Measurements from ENCODE around the gene PARD3. TPM values are rescaled to one million over a fixed set of nuclear protein-coding genes. Genes with fewer than 3 reads are reported as not detected.

Gene PARD3
- total RNA-seq, 2 donors from 2014 or later: 32.0 to 61.9 TPM

DNA sequence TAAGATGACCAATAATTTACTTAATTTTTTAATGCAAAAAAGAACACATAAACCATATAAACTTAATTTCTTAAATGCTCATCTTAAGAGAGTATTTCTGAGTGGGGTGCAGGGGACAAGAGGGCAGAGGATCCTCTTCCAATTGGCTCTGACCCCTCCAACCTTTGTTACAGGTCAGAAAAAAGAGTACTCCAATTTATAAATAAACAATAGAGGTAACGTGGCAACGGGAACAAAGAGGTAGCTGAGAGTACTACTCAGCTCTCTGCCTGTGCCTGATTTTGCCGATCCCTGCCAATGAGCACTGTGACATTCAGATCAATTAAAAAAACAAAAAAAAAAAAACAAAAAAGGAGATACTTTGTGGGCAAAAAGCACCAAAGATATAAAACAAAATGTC is 307.9 kb downstream of the PARD3 start:
- Histone ChIP-seq H3K9me3 (no peaks in the 10 kb centered on the region), H3K4me3 (no peak overlapping the region), H3K4me1 (replicated peaks) (peaks cover 4% of the 10 kb centered on the region), H3K27ac (no peak overlapping the region), H3K27me3 (replicated peaks; ENCODE audit: insufficient read depth) (no peaks in the 10 kb centered on the region), H3K36me3 (no peaks in the 10 kb centered on the region)
- no peak for TF ChIP-seq POLR2AphosphoS5 (IDR thresholded peaks at IDR 0.05)
- TF ChIP-seq POLR2A (IDR thresholded peaks at IDR 0.05): no peak
- TF ChIP-seq, protein P1, sequence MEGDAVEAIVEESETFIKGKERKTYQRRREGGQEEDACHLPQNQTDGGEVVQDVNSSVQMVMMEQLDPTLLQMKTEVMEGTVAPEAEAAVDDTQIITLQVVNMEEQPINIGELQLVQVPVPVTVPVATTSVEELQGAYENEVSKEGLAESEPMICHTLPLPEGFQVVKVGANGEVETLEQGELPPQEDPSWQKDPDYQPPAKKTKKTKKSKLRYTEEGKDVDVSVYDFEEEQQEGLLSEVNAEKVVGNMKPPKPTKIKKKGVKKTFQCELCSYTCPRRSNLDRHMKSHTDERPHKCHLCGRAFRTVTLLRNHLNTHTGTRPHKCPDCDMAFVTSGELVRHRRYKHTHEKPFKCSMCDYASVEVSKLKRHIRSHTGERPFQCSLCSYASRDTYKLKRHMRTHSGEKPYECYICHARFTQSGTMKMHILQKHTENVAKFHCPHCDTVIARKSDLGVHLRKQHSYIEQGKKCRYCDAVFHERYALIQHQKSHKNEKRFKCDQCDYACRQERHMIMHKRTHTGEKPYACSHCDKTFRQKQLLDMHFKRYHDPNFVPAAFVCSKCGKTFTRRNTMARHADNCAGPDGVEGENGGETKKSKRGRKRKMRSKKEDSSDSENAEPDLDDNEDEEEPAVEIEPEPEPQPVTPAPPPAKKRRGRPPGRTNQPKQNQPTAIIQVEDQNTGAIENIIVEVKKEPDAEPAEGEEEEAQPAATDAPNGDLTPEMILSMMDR (IDR thresholded peaks at IDR 0.05): no peak
- intact Hi-C loops (cut with DNase I): no loop called here
- no peak for DNase-seq (ENCODE audit: low spot score)
- WGBS: 44% methylated on average over 3 of the region's 3 CpGs

DNA sequence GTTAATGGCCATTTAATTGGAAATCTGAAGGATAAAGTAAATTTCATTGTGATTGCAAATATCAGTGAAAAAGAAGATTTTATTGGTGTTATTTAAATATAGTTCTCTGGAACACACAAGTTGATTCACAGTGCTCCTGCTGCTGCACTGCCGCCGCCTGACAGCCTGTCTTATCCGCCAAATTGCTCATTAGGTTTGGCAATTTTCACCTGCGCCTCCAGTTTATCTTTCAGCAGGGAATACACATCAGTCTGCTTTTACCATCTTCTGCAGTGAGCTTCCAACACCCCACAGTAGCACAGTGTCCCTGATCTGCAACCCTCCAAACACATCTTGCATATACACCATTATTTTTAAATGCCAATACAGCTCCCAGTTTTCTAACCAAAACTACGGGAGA is 308.3 kb downstream of the PARD3 start:
- Histone ChIP-seq H3K4me1 (replicated peaks) (peaks cover 4% of the 10 kb centered on the region), H3K9me3 (no peaks in the 10 kb centered on the region), H3K4me3 (no peak overlapping the region), H3K36me3 (no peaks in the 10 kb centered on the region), H3K27ac (no peak overlapping the region), H3K27me3 (replicated peaks; ENCODE audit: insufficient read depth) (no peaks in the 10 kb centered on the region)
- 79% methylated on average over 5 of the region's 5 CpGs for WGBS
- TF ChIP-seq POLR2A (IDR thresholded peaks at IDR 0.05) (no peak), POLR2AphosphoS5 (IDR thresholded peaks at IDR 0.05) (no peak)
- TF ChIP-seq, protein P1 (IDR thresholded peaks at IDR 0.05): no peak
- intact Hi-C loops (cut with DNase I): no loop called here
- DNase-seq (ENCODE audit: low spot score): no peak

DNA sequence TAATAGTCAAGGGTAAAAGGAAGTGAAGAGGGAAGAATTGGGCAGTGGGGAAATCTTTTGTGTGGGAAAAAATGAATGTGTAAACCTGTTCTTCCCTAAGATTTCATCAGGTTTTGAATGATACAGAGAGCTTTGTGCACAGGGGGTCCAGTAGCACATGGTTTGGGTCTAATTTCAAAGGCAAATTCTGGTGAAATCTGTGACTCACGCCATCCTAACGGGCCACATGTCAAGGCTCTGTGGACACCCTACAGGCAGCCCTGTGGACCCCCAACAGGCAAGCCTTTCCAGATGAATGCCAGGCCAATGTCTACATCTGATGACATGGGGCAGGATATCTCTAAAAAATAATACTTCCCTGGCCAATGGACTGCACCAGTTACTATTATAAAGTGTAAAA is 309.8 kb downstream of the PARD3 start:
- H3K36me3 ChIP-seq: no peaks in the 10 kb centered on the region
- H3K9me3 ChIP-seq: no peaks in the 10 kb centered on the region
- H3K4me3 ChIP-seq: no peak overlapping the region
- H3K4me1 ChIP-seq (replicated peaks): peaks cover 4% of the 10 kb centered on the region
- DNase-seq (ENCODE audit: low spot score): no peak
- 95% methylated on average over 2 of the region's 2 CpGs for WGBS
- H3K27me3 ChIP-seq (replicated peaks; ENCODE audit: insufficient read depth): no peaks in the 10 kb centered on the region
- no peak overlapping the region for H3K27ac ChIP-seq
- no peak for TF ChIP-seq POLR2A (IDR thresholded peaks at IDR 0.05)
- TF ChIP-seq POLR2AphosphoS5 (IDR thresholded peaks at IDR 0.05): no peak
- TF ChIP-seq, protein P1 (IDR thresholded peaks at IDR 0.05): no peak
- intact Hi-C loops (cut with DNase I): no loop called here

DNA sequence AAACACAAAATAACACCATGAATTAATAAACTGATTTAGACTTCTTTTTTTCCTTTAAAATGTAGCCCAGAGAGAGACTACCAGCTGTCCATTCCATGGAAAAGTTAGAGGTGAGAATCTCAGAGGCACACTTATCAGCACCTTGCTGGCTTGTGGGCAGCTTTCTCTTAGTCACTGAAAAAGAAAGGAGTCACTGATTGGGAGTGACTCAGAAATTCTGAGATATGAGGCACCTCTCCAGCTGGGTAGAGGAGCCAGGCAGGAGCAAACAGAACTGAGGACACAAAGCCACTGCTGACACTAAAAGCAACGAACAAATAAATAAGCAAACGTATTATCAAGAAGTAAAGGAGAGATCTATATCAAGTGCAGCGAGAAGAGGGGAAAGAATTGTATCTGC is 310.6 kb downstream of the PARD3 start:
- DNase-seq (ENCODE audit: low spot score): peak; percentile 28
- WGBS: 24% methylated on average over 3 of the region's 3 CpGs
- intact Hi-C loops (cut with DNase I): no loop called here

DNA sequence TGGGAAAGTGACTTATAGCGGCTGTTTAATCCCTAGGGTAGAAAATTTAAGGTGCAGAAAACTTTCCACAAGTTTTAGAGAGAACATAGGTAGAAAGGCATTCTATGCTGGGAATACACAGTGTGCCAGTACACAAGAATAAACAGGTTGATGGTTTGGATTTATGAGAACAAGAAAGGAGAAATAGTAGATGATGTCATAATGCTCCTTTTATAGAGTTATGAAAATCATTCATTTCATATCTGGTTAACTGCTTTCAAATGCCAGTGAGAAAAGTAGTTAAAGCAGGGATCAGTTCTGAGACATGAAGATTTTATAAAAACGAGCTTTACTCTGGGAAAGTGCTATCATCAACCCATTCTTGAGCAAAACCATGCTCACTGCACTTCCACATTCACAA is 311.4 kb downstream of the PARD3 start:
- Histone ChIP-seq H3K4me1 (replicated peaks) (peaks cover 4% of the 10 kb centered on the region), H3K4me3 (no peak overlapping the region), H3K36me3 (no peaks in the 10 kb centered on the region), H3K9me3 (no peaks in the 10 kb centered on the region), H3K27ac (peak overlapping the region in 1 of 2 donors; percentile 32), H3K27me3 (replicated peaks; ENCODE audit: insufficient read depth) (no peaks in the 10 kb centered on the region)
- 77% methylated on average over 2 of the region's 2 CpGs for WGBS
- no peak for DNase-seq (ENCODE audit: low spot score)
- intact Hi-C loops (cut with DNase I): no loop called here
- TF ChIP-seq, protein P1 (IDR thresholded peaks at IDR 0.05): no peak
- TF ChIP-seq POLR2A (IDR thresholded peaks at IDR 0.05) (no peak), POLR2AphosphoS5 (IDR thresholded peaks at IDR 0.05) (no peak)

More for the DNA sequence above, 310.6 kb downstream of the PARD3 start:
- Histone ChIP-seq H3K27me3 (replicated peaks; ENCODE audit: insufficient read depth) (no peaks in the 10 kb centered on the region), H3K4me3 (no peak overlapping the region), H3K27ac (peak overlapping the region in 1 of 2 donors; percentile 32), H3K9me3 (no peaks in the 10 kb centered on the region), H3K4me1 (replicated peaks) (peaks cover 4% of the 10 kb centered on the region), H3K36me3 (no peaks in the 10 kb centered on the region)
- TF ChIP-seq POLR2A (IDR thresholded peaks at IDR 0.05) (no peak), POLR2AphosphoS5 (IDR thresholded peaks at IDR 0.05) (peak; percentile 22)
- TF ChIP-seq, protein P1 (IDR thresholded peaks at IDR 0.05): no peak
